DMS 273 (cell line): ENCODE measurements around the gene EARS2.
A peak's percentile ranks its signal among the peaks of the same experiment; 100 is the strongest.
"Not testable (repeated sequence)": the region's sequence is repeated elsewhere in the genome, so short reads cannot be mapped to it uniquely, and the experiment has no call there.

Source experiments
- DNase-seq: peaks from one replicate; lab custom pipeline; 2025; ENCODE audit not compliant: unreplicated experiment; lab: John Stamatoyannopoulos, UW

EARS2 gene

GRCh38 chr16:23556881-23557778, at the start of gene EARS2, which contains the start of gene UBFD1:
Gene EARS2, minus strand, starts transcription at chr16:23557350. Its CDS starts 7 bp downstream, at chr16:23557343.
Gene UBFD1, plus strand, starts transcription at chr16:23557727. Its CDS starts 16 bp downstream, at chr16:23557743.
- DNase-seq: peak; percentile 99

DNA sequence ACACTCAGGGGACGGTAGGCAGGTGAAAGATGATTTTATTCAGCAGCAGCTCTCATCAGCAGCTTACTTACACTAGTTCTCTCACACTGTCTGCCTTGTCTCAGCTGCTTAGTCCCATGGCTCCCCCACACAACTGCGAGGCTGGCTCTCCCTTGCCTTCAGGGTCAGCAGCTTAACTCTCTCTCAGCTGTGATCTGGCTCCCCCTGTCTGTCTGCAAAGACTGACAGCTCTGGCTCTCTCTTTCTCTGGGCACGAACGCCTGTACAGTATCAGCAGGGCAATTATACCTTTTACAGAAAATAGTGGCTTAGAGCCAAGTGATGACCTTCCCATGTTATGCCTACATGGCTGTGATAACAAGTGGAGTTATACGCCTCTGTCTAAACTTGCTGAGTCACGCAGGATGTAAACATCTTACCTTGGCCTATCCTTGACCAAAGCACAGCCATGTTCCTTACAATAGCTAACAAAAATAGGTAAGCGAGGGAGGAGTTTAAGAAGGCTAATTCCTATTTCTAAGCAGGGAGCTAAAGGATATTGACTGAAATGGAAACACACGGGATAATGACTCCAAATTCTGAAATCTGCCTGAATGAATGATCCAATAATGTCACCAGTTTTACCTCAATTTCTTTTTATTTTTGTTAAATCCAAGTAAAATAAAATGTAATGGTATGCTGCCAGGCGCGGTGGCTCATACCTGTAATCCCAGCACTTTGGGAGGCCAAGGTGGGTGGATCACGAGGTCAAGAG, 40.0 kb upstream of the EARS2 start:
- peak; percentile 63 for DNase-seq

- DNase-seq: peak; percentile 96
Measured at GRCh38 chr16:23595951-23596720, 39.0 kb upstream of the EARS2 start, which contains the start of gene NDUFAB1. Gene NDUFAB1, minus strand, starts transcription at chr16:23596316. Its CDS starts 26 bp downstream, at chr16:23596290.

DNA sequence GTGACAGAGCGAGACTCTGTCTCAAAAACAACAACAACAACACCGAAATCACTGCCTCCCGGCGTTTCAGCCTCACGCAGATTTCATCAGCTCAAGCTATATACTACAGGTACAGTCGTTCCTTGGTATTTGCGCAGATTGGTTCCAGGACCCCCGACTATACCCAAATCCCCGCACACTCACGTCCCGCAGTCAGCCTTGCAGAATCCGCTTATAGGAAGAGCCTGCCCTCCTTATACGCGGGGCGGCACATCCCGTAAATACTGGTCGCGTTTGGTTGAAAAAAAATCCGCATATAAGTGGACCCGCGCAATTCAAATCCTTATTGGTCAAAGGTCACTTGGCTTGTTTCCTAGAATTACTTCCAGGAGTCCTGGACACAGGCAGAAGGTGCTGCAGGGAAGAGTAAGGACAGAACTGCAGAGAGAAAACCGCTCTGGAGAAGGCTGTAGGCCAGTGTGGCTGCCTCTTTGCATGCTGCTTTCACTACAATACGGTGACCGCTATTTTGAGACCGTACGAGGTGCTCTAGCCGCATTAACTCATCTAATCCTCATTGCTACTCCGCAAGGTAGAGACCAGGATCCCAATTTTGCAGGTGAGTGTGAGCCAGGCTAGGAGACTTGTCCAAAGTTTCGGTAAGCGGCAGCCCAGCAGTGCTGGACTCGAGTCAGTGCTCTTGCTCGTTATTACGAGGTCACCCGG, 38.2 kb upstream of the EARS2 start:
- peak; percentile 40 for DNase-seq

DNA sequence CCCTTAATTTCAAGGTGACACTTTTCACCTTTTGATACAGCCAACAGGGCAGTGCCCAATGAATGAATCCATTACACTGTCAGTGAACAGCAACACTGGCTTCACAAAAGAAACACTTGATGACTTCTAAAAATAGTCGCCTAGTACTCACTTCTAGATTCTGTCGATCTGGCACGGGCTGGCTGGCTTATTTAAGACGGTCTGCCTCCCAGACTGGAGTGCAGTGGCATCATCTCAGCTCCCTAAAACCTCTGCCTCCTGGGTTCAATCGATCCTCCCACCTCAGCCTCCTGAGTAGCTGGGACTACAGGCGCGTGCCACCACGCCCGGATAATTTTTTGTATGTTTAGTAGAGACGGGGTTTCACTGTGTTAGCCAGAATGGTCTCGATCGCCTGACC, 37.0 kb upstream of the EARS2 start:
- no peak for DNase-seq

GRCh38 chr16:23590181-23590580, 33.0 kb upstream of the EARS2 start:
- DNase-seq: no peak

DNA sequence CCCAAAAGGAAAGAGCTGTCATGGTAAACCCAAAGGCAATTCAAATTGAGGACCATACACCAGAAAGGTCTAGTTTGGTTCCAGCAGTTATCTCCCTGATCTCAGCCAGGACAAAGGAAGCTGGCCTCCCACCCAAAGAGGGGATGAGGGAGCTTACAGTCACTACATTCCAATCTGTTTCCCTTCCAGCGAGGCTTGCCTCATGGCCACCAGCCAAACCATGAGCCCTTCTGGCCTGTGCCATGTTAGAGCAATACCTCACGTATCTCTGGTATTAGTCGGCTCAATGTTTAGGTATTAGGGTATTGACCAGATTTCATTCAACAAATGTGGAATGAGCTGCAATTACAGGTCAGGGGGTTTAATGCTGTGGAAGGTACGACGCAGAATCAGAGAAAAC, 30.6 kb upstream of the EARS2 start:
- no peak for DNase-seq

GRCh38 chr16:23584186-23585076, 27.3 kb upstream of the EARS2 start:
- DNase-seq: no peak

DNA sequence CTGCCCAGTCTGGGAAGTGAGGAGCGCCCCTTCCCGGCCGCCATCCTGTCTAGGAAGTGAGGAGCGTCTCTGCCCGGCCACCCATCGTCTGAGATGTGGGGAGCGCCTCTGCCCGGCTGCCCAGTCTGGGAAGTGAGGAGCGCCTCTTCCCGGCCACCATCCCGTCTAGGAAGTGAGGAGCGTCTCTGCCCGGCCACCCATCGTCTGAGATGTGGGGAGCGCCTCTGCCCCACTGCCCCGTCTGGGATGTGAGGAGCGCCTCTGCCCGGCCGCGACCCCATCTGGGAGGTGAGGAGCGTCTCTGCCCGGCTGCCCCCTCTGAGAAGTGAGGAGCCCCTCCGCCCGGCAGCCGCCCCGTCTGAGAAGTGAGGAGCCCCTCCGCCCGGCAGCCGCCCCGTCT, 26.1 kb upstream of the EARS2 start:
- DNase-seq: not testable (repeated sequence)

DNA sequence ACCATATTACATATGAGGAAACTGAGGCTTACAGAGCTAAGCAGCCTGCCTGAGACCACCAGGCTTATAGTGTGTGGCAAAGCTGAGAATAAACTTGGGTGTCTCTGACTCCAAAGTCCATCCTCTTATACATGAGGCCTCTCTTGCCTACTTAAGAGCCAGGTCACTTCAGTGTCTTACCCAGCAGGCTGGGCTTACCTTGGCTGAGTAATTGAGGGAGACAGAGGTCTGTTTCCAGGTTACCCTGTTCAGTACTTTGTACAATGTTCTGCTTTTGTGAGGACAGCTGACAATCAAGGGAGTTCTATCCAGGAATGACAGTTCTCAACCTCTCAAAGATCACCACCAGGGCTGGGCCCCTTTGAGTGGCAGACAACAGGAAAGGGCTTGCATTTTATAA, 24.6 kb upstream of the EARS2 start:
- DNase-seq: no peak

DNA sequence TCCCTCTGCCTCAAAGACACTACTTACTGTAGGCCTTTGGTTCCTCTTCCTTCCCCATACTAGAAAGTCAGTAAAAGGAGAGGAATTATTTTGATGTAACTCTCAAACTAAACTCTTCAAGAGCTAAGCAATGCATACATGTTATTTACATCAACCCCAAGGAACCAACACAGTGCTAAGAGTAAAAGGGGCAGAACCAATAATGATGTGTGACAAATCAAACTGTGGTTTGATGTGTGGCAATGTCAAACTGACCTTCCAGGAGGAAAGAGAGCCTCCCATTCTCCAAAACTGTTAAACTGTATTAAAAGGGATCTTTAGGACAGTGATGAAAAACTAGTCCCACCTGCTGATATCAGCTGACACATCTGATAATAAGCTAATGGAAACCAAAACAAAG, 23.2 kb upstream of the EARS2 start:
- DNase-seq: no peak

DNA sequence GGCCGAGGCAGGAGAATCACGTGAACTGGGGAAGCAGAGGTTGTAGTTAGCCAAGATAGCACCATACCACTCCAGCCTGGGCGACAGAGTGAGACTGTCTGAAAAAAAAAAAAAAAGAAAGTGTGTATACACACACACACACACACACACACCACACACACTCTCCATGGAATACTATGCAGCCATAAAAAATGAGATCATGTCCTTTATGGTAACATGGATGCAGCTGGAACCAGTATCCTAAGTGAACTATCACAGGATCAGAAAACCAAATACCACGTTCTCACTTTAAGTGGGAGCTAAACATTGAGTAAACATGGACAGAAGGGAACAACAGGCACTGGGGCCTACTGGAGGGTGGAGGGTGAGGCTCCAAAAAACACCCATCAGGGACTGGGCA, 22.2 kb upstream of the EARS2 start:
- no peak for DNase-seq

- DNase-seq: no peak
Measured at GRCh38 chr16:23578101-23578830, 21.1 kb upstream of the EARS2 start.

DNA sequence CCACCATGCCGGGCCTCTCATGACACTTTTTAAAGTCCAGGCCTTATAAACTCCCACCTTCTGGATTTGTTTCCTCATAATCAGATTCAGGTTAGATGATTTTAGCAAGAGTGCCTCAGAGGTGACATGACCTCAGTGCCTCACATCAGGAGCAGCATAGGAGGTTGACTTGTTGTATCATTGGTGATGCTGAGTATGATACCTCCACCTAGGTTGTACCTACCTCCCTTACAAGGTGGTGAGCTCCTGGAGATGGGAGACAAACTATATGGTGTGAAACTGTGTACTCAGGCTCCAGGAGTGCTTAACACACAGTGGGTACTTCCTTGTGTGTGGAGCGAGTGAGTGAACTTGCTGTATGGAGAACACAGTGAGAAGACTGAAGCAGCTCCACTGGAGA, 20.3 kb upstream of the EARS2 start:
- DNase-seq: no peak

DNA sequence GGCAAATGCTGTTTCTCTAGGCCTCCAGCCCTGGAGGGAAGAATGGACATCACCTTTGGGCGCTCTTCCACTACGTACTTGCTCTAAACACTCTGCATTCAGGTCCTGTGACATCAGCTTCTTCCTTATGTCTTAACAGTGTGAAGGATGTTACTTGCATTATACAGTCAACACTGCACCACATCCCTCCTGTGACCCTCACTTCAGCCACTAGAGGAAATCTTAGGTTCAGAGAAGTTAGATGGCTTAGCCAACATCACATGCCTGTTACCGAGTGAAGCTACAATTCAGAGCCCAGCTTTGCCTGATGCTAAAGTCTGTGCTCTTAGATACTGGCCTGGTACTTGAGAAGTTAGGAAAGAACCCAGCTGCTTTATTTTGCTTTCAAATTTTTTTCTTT, 18.7 kb upstream of the EARS2 start:
- peak; percentile 19 for DNase-seq

DNA sequence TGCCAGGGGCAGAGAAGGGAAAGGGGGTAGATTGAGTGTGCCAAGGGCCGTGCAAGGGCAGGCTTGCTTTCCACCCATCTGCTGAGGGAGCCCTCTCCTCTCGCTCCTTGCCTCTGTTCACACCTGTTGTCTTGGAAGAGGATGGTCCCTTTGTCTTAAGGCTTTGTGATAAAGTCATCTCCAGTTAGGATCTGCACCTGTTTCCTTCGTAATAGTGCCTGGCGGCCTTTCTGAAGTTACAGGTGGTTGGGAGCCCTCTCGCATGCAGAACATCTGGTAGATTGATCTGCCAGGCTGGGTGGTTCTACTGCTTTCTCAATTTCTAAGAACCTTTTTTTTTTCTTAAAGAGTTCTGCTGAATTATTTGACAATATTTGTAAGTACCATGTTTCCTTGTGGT, 16.7 kb upstream of the EARS2 start:
- no peak for DNase-seq

- no peak for DNase-seq
Measured at GRCh38 chr16:23572394-23572793, 15.2 kb upstream of the EARS2 start.

DNA sequence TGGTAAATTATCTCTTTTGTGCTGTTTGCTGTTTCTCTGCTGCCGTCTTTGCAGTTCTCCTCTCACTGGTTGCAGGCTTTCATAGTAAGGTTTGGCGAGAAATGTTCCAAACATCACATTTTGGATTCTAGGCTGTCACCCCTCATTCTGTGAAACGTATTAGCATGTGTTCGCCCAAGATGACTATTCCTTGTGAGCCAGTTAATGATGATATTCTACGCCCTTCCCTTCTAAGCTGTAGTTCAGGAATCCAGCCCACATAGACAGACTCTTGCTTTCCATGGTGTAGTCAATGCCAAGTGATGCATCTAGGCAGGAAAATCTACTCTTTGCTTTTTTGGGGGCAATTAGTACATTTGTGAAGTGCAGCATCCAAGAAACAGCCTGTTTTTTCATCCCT, 14.7 kb upstream of the EARS2 start:
- no peak for DNase-seq
